ENCODE results near the gene CDKN1A.

The CDKN1A gene

DNA sequence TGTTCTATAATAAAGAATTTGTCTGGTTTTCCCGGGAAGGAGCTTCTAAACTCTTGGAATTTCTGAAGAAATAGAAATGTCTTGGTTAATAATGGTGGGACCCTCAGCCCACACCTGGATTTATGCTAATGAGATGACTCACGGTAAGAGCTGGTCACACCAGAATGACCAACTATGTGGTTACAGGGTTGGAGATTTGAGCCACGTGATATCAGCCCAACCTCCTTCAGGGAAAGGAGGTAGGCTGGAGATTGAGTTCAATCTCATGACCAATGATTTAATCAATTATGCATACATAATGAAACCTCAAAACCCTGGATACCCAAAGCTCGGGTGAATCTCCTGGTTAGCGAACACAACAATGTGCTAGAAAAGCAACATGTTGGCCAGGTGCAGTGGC lies 22.1 kb upstream of the CDKN1A start:
- DNase-seq (ENCODE audit: low spot score): peak; percentile 36

DNA sequence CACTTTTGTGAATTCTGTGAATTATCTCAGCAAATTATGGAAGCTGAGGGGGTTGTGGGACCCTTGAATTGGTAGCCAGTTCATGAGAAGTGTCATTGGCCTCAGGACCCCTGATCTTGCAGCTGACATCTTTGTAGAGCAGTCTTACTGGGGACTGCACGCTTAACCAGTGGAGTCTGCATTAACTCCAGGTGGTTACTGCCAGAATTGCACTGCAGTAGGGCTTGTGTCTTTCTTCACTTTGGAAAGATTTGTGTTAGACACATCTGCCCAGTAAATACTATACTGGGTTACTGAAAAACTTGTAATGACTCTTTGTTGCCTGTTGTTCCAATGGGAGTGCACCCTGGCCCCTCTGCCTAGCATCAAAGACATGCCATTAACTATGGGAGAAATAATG lies 21.2 kb upstream of the CDKN1A start:
- no peak for DNase-seq (ENCODE audit: low spot score)

- DNase-seq (ENCODE audit: low spot score): no peak
These were observed 20.5 kb upstream of the CDKN1A start for GRCh38 chr6:36657942-36658544.

- no peak for DNase-seq (ENCODE audit: low spot score)
These were observed 19.2 kb upstream of the CDKN1A start for GRCh38 chr6:36659271-36659670.

- DNase-seq (ENCODE audit: low spot score): no peak
These were observed 17.6 kb upstream of the CDKN1A start for GRCh38 chr6:36660771-36661471.

GRCh38 chr6:36662380-36662779 lies 16.1 kb upstream of the CDKN1A start:
- no peak for DNase-seq (ENCODE audit: low spot score)

GRCh38 chr6:36662827-36663256 lies 15.7 kb upstream of the CDKN1A start:
- DNase-seq (ENCODE audit: low spot score): peak; percentile 51

DNA sequence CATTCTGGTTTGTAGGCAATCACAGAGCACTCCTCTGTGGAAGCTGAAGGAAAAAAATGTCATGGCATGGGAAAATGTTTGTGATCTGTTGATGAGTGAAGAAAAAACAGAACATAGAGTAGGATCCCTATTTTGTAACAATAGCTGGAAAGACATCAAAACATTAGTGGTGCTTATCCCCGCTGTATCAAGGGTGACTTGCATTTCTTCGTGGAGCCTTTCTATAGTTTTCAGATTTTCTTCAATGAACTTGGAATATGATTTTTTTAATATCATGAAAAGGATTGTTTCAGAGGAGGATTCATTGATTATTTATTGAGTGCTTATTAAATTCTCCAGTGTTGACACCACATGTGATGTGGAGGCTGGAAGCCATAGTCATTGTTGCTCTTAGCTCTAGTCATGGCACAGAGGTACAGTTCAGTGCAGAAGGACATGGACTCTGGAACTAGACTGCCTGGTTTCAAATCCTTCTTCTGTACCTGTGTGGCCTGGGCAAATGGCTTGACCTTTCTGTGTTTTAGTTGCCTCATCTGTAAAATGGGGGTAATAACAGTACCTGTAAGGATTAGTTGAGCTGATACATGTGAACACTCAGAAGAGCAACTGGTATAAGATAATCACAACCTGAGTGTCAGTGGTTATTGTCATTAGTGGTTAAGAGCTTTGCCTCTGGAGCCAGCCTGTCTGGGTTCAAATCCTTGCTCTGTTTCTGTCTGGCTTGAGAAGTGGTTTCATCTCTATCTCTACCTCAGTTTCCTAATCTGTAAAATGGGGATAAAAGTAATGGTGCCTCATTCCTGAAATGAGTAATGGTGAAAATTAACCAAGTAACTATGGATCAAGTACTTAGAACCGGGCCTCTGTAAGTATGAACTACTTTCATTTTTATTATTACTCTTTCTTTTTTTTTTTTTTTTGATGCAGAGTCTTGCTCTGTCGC lies 14.7 kb upstream of the CDKN1A start:
- DNase-seq (ENCODE audit: low spot score): no peak

GRCh38 chr6:36665180-36665579 lies 13.3 kb upstream of the CDKN1A start:
- DNase-seq (ENCODE audit: low spot score): no peak

DNA sequence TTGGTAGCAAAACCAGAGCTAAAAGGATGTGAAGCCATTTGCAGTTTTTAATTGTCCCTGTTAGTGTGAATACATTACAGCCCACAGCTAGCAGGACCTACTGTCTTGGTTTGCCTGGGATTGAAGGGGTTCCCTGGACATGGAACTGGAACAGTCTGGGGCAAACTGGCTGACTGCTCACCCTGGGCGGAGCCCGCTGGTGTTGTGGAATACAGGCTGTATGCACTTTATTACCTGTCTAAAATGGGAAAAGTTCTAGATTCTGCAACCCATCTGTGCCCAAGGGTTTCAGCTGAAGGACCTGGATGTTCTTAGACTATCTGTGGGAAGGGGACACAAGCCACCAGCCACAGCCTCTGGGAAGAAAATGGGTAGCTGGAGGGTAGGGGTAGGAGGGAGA lies 12.2 kb upstream of the CDKN1A start:
- no peak for DNase-seq (ENCODE audit: low spot score)

GRCh38 chr6:36666826-36667591 lies 11.5 kb upstream of the CDKN1A start:
- peak; percentile 76 for DNase-seq (ENCODE audit: low spot score)

DNA sequence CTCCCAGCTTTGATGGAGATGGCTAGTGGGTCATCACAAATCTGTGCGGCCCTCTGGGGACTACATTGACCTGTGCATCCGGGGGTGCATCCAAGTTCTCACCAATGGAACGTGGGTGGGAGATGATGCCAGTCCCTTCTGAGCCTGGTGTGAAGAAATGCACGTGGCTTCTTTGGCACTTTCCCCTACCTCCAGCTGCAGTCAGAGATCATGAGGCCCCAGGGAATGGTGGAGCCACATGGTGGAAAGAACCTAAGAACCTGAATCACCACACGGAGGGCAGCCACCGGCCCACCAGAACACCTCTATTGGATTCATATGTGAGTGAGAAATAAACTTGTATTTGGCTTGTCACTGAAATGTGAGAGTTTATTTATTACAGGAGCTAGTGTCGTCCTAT lies 9.9 kb upstream of the CDKN1A start:
- no peak for DNase-seq (ENCODE audit: low spot score)

- DNase-seq (ENCODE audit: low spot score): no peak
These were observed 9.5 kb upstream of the CDKN1A start for GRCh38 chr6:36669002-36669401.

- no peak for DNase-seq (ENCODE audit: low spot score)
These were observed 8.2 kb upstream of the CDKN1A start for GRCh38 chr6:36670271-36670670.

GRCh38 chr6:36671687-36672375 lies 6.7 kb upstream of the CDKN1A start:
- no peak for DNase-seq (ENCODE audit: low spot score)

DNA sequence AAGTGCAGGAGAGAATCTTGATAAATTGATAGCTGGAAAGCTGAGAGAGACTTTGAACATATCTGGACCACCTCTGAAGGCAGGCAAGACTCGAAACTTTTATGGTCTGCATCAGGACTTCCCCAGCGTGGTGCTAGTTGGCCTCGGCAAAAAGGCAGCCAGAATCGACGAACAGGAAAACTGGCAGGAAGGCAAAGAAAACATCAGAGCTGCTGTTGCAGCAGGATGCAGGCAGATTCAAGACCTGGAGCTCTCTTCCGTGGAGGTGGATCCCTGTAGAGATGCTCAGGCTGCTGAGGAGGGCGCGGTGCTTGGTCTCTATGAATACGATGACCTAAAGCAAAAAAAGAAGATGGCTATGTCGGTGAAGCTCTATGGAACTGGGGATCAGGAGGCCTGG lies 4.6 kb upstream of the CDKN1A start:
- DNase-seq (ENCODE audit: low spot score): no peak

- DNase-seq (ENCODE audit: low spot score): peak; percentile 72
These were observed 3.6 kb upstream of the CDKN1A start for GRCh38 chr6:36674942-36675341.

GRCh38 chr6:36676141-36677058 lies 2.1 kb upstream of the CDKN1A start:
- DNase-seq (ENCODE audit: low spot score): no peak

GRCh38 chr6:36677059-36677749 lies 1.3 kb upstream of the CDKN1A start:
- DNase-seq (ENCODE audit: low spot score): no peak

Data from SW480 (cell line).